GM21825 (cell line): ENCODE results near the gene VPS37B.
A peak's percentile ranks its signal among the peaks of the same experiment; 100 is the strongest.

Experiments used
- ATAC-seq: cut with Tn5 transposase; IDR thresholded peaks from one replicate; pipeline ENCODE4 v1.9.1; 2021; ENCODE audit warnings: mild to moderate bottlenecking, moderate library complexity; ENCODE audit not compliant: unreplicated experiment

VPS37B gene

DNA sequence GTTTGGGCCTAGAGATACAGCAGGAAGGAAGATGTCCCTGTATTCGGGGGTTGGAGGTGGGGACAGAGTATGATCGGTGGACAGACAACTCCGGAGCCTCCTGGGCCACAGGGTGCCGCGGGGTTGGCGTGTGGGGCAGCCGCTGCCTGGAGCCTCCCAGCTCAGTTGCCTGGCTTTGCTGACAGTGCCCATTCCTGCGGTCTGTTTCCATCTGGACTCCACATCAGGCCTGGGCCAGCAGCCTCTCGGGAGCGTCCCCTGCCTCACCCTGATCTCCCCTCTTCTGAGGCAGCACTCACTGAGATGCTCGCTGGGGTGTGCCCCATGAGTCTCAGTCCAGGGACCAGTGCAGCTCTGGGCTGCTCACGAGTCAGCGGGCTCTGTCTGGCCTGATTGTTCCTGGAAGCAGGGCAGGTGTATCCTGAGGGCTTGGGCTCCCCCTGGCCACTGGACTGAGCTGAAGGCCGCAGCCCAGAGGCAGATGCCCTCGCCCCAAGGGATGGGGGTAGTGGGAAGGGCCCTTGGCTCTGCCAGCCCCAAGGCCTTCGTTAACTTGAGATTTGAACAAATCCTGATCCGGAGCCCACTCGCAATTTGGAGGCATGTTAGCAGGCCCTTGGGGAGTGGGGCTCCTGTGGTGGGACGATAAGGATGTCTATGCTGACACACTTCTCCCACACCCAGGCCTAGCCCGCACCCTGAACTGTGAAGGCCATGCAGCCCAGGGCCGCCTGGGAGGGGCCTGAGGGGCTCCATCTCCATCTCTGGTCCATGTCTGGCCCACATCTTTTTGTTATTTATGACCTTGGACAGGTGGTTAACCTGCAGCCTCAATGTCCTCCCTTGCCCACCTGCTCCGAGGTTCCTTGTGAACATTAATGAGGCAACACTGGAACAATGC, 53.2 kb downstream of the VPS37B start:
- ATAC-seq, result no peak

DNA sequence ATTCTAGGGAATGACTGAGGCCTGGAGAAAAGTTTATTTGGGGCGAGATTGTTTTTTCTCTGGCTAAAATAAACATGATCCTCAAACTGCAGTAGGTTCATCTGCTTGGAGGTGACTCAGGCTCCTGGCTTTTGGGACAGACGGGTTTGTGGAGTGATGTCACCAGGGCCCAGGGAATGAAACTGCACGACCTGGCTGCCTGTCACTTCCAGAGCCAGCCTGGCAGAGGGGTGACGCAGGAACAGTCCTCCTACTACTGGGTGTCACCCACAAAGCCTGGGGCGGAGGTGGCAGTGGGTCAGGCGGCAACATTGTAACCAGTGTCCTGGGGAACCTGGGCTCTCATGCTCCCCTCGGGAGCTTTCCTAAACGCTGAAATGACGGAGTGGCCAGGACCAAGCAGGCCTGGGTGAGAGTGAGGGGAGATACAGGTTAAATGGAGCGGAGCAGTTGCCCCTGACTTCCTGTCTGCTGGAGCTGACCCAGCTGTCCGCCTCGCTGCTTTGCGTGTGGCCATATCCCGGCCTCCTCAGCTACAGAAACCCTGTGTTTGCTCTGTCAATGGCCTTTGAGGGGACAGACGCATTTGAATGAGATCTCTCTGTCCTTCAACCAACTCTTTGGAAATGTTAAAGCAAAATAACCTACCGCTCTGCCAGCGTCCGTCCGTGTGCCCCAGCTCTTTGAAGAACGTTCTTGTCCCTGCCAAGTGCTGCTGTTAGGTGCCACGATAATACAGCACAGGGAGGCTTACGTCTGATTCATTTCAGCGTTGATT, 54.2 kb downstream of the VPS37B start:
- no peak for ATAC-seq

DNA sequence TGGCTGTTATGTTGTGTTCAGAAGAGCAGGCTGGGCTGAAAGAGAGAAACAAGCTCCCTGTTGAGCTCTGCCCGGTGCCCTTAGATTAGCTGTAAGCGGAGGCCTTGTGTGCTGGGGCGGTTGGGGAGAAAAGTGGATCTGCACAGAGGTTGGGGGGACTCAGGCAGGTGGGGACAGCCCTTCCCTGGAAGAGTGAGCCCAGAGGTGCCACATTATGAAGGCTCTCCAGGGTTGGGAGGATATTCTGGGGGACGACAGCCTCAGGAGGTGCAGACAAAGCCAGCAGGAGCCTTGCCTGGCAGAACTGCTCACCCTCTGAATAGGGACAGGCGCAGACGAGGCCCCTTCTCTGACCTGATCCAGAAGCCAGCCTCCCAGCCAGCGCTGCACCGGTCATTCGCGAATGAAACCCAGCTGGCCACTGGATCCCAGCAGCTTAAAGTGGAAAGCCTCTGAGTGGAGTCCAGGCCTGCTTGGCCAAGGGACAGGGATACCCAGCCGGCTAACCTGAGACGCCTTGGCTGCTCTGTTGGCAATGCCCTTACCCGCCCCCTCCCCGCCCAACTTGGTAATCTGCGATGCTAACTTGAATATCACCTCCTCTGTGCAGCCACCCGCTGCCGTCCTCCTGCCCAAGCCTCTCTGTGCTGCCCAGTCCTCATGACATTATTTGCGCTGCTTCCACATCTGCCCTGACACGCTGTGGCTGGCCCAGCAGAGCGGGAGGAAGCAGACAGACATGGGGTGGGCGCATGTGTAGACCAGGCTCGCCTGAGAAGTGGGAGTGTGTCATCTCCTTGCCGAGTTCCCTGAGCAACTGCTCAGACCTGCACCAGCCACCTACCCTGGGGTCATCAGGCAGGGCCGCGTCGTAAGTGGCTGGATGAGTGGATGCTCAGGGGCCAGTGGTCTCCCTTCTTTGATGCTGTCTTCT, 55.1 kb downstream of the VPS37B start:
- ATAC-seq, result no peak

DNA sequence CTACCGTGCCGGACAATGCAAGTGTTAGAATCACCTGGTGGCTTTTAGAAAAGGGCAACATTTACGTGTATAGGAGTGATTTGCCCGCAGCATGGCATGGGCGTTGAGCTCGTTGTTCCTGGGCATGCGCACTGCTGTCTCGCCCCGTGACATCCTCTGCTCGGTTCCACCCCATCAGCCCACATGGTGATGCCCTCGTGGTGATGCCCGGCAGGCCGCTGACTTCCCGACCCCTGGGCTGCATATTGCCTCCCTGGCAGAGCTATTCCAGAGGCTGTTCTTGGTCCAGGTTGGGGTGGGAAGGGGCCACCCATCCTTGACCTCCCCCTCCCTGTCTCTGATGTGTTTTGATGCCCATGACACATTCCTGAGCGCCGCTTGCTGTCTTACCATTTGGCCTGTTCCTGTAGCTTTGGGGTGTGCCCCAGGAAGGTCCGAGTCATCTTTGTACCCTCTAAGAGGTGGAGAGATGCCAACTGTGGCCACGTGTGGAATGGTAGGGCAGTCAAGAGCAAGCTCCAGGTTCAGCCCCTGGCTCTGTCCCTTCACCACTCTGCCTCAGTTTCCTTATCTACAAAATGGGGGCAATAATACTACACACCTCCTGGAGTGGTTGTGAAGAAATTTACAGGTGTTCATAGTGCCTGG, 55.9 kb downstream of the VPS37B start:
- ATAC-seq, result no peak

DNA sequence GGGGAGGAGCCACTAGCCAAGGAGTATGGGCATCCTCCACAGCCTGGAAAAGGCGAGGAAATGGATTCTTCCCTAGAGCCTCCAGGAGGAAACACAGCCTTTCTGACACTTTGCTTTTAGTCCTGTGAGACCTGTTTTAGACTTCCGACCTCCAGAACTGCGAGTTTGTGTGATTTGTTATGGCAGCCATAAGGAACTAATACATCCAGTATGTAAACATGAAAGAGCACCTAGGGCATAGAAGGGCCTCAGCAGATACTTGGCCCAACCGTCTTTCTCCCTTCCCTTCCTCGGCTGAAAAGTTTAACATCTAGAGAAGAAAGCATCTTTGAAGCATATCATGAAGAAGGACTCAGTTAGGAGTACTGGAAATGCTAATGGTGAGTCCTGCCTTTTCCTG, 57.1 kb downstream of the VPS37B start:
- no peak for ATAC-seq

DNA sequence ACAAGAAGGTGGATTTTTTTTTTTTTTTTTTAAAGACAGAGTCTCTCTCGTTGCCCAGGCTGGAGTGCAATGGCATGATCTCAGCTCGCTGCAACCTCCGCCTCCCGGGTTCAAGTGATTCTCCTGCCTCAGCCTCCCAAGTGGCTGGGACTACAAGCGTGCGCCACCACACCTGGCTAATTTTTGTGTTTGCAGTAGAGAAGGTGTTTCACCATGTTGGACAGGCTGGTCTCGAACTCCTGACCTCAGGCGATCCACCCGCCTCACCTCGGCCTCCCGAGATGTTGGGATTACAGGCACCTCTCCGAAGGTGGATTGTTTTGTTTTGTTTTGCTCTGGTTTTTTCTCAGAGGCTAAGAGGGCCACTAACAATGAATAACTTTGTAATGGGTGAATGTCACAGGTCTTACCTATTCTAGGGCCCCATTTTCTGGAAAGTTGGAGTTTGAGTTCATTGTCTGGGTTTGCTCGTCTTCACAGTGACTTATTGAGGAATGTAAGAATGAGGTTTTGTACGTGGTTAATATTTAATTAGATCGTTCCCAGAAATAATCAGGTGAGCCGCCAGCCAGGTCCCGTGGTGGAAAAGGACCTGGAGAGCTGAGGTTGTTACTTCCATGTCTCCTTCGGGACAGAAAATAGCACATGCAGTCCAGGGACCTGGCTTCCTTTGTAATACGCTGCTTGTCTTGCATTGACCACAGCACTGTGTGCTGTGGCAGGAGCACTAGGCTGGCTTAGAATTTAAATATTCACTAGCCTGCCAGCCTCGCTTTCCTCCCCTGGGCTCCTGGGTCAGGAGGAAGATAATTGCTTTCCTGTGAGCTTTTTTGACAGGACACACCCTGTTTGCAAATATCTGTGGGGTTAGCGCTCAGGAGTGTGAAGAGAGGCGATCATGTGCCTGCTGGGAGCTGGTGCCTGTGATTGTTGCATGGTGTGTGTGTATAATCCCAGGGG, 58.3 kb downstream of the VPS37B start:
- no peak for ATAC-seq

DNA sequence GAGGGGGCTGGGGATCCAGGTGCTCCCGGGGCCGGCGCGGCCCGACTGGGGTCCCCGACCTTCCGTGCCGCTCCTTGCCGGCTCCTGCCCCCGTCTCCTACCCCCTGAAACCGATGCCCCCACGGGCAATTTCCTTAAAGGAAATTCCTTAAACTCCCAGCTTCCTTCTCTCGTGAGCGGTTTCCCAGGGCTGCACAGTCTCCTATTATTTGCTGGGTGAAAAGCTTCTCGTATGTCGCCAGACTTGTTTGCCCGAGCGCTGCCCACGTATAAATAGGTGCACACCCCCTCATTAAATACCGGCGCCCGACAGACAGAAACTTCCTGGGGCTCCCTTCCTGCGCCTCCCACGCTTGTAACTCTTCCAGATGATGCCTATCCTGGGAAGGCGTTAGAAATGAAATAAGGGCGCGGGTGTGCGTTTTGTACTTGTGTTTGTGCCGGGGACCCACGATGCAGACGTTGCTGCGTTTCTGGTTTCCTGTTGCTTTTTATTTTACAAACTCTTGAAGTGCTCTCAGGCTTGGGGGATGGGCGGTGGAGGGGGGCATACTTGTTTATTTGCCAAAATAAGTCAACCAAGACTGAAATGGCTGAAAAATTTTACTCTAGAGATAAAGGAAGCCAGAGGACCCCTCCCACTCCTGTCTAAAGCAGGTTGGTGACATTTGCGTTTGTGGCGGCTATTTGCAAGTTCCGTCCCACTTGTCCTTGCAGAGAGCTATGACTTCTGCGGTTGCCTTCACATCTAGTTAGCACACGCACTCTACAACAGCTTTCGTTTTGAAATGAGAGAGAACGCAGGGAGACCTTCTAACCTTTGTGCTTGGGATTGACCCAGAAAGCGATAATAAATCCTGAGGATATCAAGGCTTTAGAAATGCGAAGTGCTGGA, 59.6 kb downstream of the VPS37B start:
- ATAC-seq, result peak; percentile 38

DNA sequence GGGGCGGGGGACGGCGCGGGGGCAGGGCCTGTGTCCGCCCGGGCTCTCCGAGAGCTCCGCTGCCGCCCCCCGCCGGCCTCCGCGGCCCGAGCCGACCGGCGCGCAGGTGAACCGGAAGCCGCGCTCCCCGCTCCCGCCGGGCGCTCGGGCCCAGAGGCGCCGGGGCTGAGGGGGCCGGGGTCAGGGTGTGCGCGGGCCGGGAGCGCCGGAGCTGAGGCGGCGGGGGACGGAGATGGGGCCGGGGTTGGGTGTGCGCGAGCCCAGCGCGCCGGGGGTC, 60.2 kb downstream of the VPS37B start:
- peak; percentile 56 for ATAC-seq

DNA sequence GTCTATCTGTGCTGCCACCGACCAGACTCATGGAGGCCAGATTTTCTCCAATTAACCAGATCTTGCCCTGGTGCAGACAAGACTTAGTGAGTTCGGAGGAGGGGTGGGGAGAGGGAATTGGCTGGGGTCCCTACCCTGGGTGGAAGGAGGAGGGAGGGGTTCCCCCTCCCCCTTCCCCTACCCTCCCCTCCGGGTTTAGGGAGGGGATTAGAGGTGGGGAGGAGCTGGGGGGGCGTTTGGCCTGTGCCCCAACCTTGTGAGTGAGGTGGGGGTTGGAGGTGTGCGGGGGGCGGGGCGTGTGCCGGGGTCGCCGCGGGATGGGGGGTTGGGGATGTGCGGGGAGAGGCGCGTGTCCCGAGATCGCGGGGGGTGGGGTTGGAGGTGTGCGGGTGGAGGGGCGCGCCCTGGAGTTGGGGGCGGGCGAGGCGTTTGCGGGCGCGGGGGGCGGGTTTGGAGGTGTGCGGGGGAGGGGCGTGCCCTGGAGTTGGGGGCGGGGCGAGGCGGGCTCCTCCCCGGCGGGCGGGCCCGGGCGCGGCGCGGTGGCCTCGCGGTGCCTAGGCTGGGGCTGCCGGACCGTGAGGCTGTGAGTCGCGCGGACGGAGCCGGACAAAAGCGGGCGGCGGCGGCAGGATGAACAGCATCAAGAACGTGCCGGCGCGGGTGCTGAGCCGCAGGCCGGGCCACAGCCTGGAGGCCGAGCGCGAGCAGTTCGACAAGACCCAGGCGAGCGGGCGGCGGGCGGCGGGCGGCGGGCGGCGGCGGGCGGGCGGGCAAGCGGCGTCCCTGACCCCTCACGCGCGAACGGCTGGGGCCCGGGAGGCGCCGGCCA, 60.8 kb downstream of the VPS37B start, which contains the start of gene HIP1R:
Gene HIP1R, plus strand, starts transcription at position 537 of the 829 bp plus-strand sequence. Its CDS starts 94 bp downstream, at position 631.
- ATAC-seq, result peak; percentile 43

DNA sequence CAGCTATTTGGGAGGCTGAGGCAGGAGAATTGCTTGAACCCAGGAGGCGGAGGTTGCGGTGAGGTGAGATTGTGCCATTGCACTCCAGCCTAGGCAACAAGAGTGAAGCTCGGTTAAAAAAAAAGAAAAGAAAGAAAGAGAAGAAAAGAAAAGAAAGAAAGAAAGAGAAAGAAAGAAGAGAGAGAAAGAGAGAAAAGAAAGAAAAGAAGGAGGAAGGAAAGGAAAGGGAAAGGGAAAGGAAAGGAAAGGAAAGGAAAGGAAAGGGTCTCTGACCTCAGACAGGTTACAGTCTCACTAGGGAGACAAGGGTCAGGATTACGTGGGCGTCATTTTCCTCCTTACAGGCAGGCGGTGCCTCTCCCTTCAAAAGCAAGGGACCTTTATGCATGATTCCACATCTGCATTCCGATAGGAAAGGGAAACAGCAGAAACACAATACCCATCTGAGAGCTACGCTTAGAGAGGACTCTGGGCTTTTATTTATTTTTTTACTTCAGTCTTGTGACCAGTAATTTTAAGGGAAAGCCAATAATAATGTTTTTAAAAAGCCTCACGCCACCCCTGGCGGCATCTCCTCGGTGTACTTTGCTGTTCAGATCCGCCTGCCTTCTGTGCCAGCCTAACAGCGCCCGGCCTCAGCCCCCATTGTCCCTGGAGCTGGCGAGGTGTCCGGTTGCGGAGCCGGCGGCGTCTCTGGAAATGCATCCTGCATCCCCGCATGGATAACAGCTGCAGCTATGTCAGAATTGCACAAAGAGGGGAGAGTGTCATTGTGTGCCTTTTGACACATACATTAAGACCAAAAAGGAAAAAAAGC, 61.6 kb downstream of the VPS37B start:
- ATAC-seq, result no peak

DNA sequence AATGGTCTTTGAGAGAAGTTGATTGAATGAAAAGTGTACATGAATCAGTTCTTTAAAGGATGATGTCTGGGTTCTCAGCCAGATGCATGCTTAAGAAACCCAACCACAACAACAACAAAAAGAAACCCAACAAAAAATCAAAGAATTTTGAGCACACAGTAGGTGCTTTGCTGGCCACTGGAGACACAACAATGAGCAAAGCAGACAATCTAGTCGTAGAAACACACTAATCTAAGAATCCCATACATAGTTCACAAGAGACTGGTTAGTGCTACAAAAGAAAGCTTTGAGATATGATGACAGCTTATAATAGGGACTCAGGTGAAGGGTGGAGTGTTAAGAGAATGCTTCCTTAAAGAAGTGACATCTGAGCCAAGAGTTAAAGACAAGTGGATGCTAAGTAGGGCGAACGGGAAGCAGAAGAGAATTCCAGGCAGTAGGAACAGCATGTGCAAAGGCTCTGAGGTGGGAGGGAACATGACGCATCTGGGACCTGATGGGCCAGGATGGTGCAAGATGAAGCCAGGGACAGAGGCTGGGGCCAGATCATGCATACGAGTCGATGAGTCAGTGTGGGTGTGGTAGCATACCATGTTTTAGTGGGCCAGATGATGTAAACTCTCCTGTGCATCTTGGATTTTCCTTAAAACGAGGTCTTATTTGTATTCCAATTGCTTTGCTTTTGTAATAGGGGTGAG, 65.3 kb downstream of the VPS37B start:
- no peak for ATAC-seq

DNA sequence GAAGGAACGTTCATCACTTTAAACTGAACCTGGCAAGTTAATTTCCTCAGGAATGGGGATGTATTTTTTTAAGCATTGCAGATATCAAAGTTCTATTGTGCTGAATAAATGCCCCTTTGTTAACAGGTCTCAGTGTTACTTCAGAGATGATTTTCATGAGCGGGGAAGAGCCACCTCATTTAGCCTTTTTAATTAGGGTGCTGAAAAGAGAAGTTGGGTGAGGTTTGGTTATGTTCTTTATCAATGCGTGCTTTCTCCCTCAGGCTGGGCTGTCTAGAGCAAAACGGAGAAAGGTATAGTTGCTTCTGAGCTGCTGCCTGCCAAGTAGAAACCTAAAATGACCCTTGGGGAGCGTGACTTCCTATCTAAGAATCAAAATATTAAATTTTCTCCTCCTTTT, 68.7 kb downstream of the VPS37B start:
- no peak for ATAC-seq

DNA sequence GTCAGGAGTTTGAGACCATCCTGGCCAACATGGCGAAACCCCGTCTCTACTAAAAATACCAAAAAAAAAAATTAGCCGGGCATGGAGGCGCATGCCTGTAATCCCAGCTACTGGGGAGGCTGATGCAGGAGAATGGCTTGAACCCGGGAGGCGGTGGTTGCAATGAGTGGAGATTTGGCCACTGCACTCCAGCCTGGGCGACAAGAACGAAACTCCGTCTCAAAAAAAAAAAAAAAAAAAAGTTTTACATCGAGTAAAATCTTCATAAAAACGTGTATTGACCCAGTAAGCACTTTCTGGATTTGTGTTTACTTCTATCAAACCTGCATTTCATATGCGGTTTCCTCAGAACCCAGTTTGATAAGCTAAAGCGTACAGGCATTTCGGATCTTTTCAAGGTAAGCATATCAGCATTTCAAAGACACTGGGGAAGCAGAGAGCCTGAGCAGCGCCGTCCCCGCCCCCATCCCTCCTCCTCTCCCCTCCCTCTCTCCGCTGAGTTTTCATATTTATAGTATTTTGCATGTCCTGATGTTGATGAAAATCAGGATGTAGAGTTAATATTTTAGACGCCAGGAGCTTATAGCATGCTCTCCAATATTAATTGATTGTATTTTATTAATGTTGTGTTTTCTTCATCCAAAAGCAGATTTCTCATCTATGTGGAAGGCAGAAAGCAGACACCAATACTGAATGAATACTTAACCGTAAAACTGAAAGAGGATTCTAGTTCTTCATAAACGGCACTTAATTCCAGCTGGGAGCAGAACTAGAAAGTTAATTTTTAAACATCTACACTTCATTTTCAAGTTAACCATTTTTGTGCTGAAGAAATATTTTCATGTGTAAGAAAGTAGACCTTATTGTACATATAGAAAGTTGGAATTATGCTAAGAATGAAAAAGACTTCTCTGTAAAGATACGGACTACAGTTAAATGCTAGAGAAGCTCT, 69.9 kb downstream of the VPS37B start:
- no peak for ATAC-seq

DNA sequence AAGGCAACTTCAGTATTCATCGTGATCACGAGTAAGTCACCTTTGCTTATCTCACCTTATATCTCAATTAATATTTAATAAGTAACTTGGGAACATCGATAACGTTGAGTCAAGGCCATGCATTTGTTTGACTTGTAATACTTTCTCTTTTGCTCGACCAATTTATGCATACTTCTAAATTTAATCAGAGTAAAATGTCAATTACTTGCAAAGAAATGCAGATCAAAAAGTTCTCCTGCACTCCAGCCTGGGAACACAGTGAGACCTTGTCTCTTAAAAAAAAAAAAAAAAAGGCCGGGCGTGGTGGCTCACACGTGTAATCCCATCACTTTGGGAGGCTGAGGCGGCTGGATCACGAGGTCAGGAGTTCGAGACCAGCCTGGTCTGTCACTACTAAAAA, 72.5 kb downstream of the VPS37B start:
- no peak for ATAC-seq

DNA sequence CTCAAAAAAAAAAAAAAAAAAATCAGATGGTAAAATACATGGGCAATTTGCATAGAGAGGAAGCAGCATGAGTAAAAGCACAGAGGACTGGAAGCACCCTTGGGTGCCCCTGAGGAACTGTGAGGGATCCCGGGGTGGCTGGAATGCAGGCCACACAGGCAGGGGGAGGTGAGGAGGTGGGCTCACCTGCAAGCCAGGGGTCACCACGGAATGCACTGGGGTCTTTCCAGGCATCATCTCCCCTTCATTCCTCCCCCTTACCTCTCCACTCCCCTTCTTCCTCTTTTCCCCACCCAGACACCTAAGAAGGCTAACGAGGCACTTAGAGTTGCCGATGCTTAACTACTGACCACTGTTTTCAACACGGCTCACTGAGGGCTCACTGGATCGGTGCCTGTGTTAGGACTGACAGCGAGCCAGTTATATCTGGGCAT, 75.1 kb downstream of the VPS37B start:
- ATAC-seq, result no peak
